GM13976 (cell line): ENCODE data around the gene KCNAB2.

ENCODE experiments used
- DNase-seq: peaks from one replicate; pipeline ENCODE4 v3.0.0; 2012; ENCODE audit warnings: low spot score
- CTCF ChIP-seq: IDR thresholded peaks from 2 replicates; pipeline ENCODE4 v1.5.1; 2012; ENCODE audit warnings: borderline replicate concordance, mild to moderate bottlenecking; ENCODE audit not compliant: insufficient read depth; ENCODE audit errors: extremely low read depth, missing control alignments, control extremely low read depth
- in situ Hi-C: fragments of 300-500 bp; cut with MboI; formaldehyde crosslinking; loops from one replicate; pipeline ENCODE4 v1.12.0; 2022; ENCODE audit warnings: low sequenced_read_pairs, mixed read lengths, inconsistent platforms; ENCODE audit not compliant: unreplicated experiment

Gene KCNAB2

GRCh38 chr1:6105218-6105679, 59.6 kb downstream of the KCNAB2 start:
- in situ Hi-C loops: no loop called here
- no peak for TF ChIP-seq CTCF
- DNase-seq: no peak

GRCh38 chr1:6105763-6106162, 60.1 kb downstream of the KCNAB2 start:
- no peak for TF ChIP-seq CTCF
- in situ Hi-C loops: no loop called here
- no peak for DNase-seq

GRCh38 chr1:6106321-6106731, 60.6 kb downstream of the KCNAB2 start:
- in situ Hi-C loops: no loop called here

GRCh38 chr1:6106977-6107376, 61.3 kb downstream of the KCNAB2 start:
- in situ Hi-C loops: no loop called here
- TF ChIP-seq CTCF: no peak

More at GRCh38 chr1:6106321-6106731, 60.6 kb downstream of the KCNAB2 start:
- no peak for TF ChIP-seq CTCF
- no peak for DNase-seq

GRCh38 chr1:6107409-6108356, 62.0 kb downstream of the KCNAB2 start:
- TF ChIP-seq CTCF: no peak
- DNase-seq: no peak
- in situ Hi-C loops: no loop called here

More at GRCh38 chr1:6106977-6107376, 61.3 kb downstream of the KCNAB2 start:
- DNase-seq: no peak

- DNase-seq: no peak
- no peak for TF ChIP-seq CTCF
- in situ Hi-C loops: no loop called here
Measured at GRCh38 chr1:6108476-6108875, 62.8 kb downstream of the KCNAB2 start.
